Stimulated activated CD4-positive, alpha-beta T cell treated with anti-CD3 and anti-CD28 coated beads, Interleukin-4, amount 100 ng/mL, for 24 hours (primary cell): ENCODE results near the gene ABAT.
"Not testable (repeated sequence)": the region's sequence is repeated elsewhere in the genome, so short reads cannot be mapped to it uniquely, and the experiment has no call there.

Experiments
- DNase-seq: peaks from one replicate; pipeline ENCODE4 v3.0.0-alpha.2; 2020

Gene ABAT

GRCh38 chr16:8751481-8752311, 77.3 kb downstream of the ABAT start:
- DNase-seq, result no peak

DNA sequence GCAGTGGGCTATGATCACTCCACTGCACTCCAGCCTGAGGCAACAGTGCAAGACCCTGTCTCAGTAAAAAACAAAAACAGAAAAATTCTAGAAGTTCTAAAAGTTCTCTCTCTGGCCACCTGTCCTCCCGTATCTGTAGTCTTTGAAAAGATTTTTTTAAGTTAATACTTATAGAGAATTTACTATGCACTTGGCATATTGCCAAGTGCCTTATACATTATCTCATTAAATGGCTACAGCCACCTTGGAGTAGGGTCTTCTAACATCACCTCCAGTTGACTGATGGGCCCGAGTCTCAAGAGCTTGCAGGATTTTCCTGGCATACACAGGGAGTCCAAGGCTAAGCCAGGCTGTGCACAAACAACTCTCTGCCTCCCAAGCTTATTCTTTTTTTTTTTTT, 78.3 kb downstream of the ABAT start:
- DNase-seq, result no peak

- no peak for DNase-seq
Observed at GRCh38 chr16:8753416-8754054, 79.1 kb downstream of the ABAT start.

- DNase-seq, result no peak
Observed at GRCh38 chr16:8756755-8757154, 82.3 kb downstream of the ABAT start.

- DNase-seq, result no peak
Observed at GRCh38 chr16:8758022-8758421, 83.6 kb downstream of the ABAT start.

DNA sequence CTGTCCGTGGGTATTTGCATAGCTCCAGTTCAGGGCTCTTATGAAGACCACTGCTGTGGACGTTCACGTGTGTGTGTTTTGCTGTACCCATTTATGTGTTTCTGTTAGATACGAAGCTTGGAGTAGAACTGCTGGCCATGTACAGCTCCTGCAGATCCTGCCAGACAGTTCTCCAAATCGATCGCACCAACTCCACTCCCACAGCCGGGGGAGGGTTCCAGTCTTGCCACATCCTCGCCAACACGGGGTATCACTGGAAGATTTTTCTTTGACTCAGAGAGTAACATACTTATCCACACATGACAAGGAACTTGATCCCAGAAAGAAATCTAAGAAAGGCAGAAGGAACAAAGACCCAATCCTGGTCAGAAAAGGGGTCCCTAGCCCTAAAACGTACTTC, 85.6 kb downstream of the ABAT start:
- DNase-seq, result no peak

GRCh38 chr16:8761078-8761477, 86.7 kb downstream of the ABAT start:
- DNase-seq, result no peak

DNA sequence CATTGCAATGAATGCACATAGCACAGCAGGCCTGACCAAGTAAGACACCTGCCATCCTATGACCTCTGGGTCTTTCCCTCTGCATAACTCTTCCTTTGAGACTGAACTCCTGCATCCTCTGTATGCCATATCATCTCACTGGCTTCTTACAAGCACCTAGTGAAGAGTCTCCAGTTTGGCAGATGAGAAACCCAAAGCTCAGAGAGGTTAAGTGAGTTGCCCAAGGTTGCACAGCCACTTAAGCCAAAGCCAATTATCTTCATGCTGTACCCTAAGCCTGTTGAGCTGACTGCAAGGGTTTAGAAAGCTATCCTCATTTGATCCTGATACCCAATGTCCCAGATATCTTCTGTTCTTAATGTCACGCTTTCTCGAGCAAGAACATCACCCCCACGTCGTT, 87.8 kb downstream of the ABAT start:
- no peak for DNase-seq

DNA sequence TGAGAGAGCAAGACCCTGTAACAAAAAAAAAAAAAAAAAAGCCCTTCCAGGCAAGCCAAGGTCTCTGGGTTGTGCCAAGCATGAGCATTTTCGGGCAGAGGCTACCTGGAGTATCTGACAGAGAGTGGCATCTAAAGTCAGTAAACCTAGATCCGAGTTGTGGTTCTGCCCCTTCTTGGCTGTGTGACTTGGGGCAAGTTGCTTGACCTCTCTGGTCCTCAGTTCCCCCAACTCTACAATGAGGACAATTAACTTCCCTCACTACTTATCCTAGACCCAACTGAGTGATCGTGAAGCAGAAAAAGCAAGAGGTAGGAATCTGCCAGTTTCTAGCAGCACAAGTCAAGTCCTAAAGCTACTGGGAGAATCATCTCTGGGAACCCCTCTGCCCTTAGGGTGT, 88.7 kb downstream of the ABAT start:
- no peak for DNase-seq

DNA sequence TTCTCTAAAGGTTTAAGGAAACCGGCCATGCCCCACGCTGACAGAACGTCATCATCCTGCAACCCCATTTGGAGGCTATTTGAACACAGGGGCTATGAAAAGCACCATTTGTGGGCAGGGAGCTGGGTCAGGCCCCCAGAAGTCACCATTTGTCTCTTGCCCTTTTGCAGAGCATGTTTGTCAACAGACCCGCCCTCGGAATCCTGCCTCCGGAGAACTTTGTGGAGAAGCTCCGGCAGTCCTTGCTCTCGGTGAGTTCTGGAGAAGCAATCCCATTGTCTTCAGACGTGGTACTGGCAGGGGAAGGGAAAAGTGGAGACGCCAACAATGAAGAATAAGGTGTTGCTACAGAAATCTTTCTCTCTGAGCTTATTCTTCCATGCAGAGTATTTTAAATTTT, 89.5 kb downstream of the ABAT start:
- no peak for DNase-seq

DNA sequence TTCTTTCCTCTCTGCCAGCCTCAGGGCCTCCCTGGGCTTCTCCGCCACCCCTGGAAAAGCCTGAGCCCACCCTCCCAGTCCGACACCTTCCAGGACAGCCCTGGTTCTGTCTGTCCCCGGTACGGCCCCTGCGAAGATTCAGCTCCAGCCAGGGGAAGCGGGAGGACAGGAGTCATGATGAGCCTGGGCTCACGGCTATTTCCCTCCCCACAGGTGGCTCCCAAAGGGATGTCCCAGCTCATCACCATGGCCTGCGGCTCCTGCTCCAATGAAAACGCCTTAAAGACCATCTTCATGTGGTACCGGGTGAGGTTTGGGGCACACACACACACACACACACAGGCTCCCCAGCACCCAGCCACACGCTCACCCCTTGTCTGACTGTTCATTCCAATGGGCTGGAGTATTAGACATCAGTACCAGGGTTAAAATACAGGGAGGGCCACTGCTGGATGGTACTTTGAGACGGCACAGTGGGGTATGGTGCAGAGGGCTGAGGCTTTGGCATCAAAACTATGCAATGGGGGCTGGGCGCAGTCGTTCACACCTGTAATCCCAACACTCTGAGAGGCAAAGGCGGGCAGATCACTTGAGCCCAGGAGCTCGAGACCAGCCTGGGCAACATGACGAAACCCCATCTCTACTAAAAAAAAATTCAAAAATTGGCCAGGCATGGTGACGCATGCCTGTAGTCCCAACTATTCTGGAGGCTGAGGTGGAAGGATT, 90.3 kb downstream of the ABAT start:
- no peak for DNase-seq

- no peak for DNase-seq
Observed at GRCh38 chr16:8767176-8767575, 92.8 kb downstream of the ABAT start.

DNA sequence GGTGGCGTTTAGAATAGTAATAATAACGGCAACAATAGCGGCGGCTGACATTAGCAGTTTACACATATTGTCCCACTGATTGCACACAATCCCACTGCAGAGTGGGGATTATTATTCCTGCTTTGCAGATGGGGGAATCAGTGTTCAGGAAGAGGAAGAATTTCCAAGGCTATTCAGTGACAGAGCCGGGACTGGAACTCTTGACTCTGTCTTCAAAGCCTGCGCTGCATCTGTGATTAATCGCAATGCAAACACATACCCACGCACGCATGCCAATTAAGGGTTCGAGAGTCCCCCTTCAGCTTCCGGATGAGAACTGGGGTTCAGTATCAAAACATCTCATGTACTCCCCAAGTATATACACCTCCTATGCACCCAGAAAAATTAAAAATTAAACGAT, 93.9 kb downstream of the ABAT start:
- no peak for DNase-seq

GRCh38 chr16:8768692-8769091, 94.3 kb downstream of the ABAT start:
- DNase-seq, result no peak

DNA sequence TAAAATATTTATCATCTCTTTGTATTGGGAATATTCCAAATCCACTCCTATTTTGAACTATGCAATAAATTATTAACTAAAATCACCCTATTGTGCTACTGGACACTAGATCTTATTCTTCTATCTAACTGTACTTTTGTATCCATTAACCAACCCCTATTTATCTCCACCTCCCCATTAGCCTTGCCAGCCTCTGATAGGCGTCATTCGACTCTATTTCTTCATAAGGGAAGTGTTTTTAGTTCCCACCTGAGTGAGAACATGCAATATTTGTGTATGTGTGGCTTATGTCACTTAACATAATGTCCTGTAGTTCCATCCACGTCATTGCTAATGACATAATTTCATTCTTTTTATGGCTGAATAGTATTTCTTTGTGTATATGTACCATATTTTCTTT, 99.1 kb downstream of the ABAT start:
- no peak for DNase-seq

- no peak for DNase-seq
Observed at GRCh38 chr16:8774208-8774607, 99.8 kb downstream of the ABAT start.

DNA sequence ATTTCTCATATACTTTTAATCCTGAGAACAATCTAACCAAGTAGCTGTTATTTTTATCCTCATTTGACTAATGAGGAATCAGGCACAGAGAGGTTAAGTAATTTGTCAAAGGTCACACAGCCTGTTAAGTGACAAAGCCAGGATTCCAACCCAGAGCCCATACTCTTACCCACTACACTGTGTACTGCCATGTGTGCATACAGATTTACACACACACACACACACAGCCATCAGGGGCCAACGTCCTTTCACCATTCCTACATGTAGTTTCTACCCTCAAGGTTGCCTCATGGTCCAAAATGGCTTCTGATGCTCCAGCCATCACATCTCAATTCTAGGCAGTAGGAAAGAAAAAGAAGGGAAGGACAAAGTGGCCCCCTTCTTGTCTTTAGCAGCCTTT, 100.9 kb downstream of the ABAT start:
- no peak for DNase-seq

DNA sequence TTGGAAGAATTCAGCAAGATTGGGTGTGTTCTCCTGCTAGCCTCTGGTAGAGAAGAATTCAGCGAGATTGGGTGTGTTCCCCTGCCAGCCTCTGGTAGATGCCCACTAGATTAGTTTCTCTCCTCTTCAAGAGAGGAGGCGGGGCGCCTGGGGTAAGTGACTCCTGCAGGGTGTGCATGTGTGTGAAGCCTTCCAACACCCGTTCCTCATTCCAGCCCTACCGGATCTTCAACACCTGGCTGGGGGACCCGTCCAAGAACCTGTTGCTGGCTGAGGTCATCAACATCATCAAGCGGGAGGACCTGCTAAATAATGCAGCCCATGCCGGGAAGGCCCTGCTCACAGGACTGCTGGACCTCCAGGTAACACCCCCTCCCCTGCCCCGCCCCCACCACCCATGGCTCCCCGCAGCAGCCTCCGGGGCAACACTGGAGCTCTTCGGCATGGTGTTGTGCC, 101.7 kb downstream of the ABAT start:
- no peak for DNase-seq

- DNase-seq, result no peak
Observed at GRCh38 chr16:8777217-8777616, 102.8 kb downstream of the ABAT start.

- DNase-seq, result no peak
Observed at GRCh38 chr16:8781797-8782196, 107.4 kb downstream of the ABAT start.

DNA sequence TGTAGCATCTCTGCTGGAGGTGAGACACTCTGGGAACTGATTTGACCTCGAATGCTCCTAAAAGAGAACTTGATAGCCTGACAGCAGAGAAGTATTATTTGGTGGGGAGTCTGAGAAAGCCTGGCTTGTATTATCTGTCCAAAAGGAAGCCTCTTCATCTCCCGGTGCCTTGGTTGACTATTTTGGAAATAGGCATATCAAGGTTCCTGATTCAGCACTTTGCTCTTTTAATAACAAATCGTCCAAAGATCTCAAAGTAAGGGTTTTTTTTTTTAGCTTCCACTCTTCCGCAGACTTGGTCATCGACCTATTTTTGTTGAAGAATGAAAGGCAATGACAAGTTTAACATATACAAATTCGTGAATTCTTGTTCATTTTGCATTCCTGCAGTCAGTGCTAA, 108.3 kb downstream of the ABAT start:
- no peak for DNase-seq

GRCh38 chr16:8785408-8785807, 111.0 kb downstream of the ABAT start:
- no peak for DNase-seq

GRCh38 chr16:8786316-8786715, 111.9 kb downstream of the ABAT start:
- DNase-seq, result not testable (repeated sequence)

GRCh38 chr16:8788578-8789172, 114.3 kb downstream of the ABAT start:
- no peak for DNase-seq
